HCT116 (cell line): ENCODE data around the gene CA12.

ENCODE experiments used
- JUND ChIP-seq: IDR thresholded peaks from 2 replicates; pipeline ENCODE4 v1.6.1; 2012
- POLR2A ChIP-seq: IDR thresholded peaks from 2 replicates; pipeline ENCODE4 v1.7.0; 2011; ENCODE audit warnings: borderline replicate concordance; ENCODE audit not compliant: insufficient read depth, insufficient read length; ENCODE audit errors: extremely low read depth
- SIN3A ChIP-seq: IDR thresholded peaks from 2 replicates; pipeline ENCODE4 v1.6.1; 2012; ENCODE audit warnings: low read depth
- TF ChIP-seq, protein P1 (sequence below), 3 experiments: fragments of 200-600 bp in 1 of 3; sonication (generic) in 1 of 3; IDR thresholded peaks in 2 of 3; conservative IDR thresholded peaks in 1 of 3; 2 replicates each; pipeline ENCODE4 v1.5.1; 2012 to 2017; ENCODE audit warnings: low read depth in 2 of 3, low read length in 2 of 3, antibody characterized with exemption in 1 of 3, borderline replicate concordance in 1 of 3, control low read depth in 1 of 3, mild to moderate bottlenecking in 1 of 3, mixed read lengths in 1 of 3, mixed run types in 1 of 3, moderate library complexity in 1 of 3; ENCODE audit not compliant: insufficient read depth in 1 of 3

DNA sequence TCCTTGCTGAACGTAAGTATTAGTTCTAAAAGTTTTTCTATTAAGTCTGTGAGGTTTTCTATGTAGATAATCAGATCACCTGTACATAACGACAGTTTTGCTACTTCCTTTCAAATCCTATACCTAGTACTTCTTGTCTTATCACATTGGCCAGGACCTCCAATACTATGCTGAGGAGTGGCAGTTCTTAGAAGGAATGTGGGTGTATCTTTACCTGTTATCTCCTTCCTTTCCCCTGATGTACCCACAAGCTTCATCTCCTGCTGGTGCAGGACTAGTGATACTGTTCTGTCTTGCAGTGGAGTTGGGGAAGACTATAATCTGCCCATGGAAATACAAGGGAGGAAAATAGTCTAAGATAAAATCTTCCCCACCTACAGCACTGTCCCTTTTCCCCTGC, 16.8 kb upstream of the CA12 start:
- TF ChIP-seq JUND (no peak), SIN3A (no peak), POLR2A (no peak)
- TF ChIP-seq, protein P1, sequence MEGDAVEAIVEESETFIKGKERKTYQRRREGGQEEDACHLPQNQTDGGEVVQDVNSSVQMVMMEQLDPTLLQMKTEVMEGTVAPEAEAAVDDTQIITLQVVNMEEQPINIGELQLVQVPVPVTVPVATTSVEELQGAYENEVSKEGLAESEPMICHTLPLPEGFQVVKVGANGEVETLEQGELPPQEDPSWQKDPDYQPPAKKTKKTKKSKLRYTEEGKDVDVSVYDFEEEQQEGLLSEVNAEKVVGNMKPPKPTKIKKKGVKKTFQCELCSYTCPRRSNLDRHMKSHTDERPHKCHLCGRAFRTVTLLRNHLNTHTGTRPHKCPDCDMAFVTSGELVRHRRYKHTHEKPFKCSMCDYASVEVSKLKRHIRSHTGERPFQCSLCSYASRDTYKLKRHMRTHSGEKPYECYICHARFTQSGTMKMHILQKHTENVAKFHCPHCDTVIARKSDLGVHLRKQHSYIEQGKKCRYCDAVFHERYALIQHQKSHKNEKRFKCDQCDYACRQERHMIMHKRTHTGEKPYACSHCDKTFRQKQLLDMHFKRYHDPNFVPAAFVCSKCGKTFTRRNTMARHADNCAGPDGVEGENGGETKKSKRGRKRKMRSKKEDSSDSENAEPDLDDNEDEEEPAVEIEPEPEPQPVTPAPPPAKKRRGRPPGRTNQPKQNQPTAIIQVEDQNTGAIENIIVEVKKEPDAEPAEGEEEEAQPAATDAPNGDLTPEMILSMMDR (IDR thresholded peaks at IDR 0.05 in 2 of 3, conservative IDR thresholded peaks at IDR 0.05 in 1 of 3; ENCODE audit: borderline replicate concordance in 1 of 3, insufficient read depth in 1 of 3, low read depth in 2 of 3, low read length in 2 of 3): no peak
